Aorta (tissue), 5 donors: ENCODE measurements around the gene YEATS4. TPM values are rescaled to one million over a fixed set of nuclear protein-coding genes. Genes with fewer than 3 reads are reported as not detected.

Source experiments
- ATAC-seq: fragments of 200-7000 bp; cut with Tn5 transposase; one replicate; pipeline ENCODE4 v1.9.1; 2022; ENCODE audit warnings: moderate library complexity; ENCODE audit not compliant: low FRiP score
- DNase-seq, 2 donors: peaks; one replicate each; pipeline ENCODE4 v3.0.0-alpha.2; 2020
- H3K27ac ChIP-seq, 2 donors: one replicate each; pipeline ENCODE4 v1.5.1; 2013; ENCODE audit warnings: low read length in 2 of 2, mild to moderate bottlenecking in 2 of 2, moderate library complexity in 2 of 2, control low read depth in 1 of 2, inconsistent platforms in 1 of 2, low read depth in 1 of 2
- H3K27me3 ChIP-seq, 2 donors: one replicate each; pipeline ENCODE4 v1.6.1; 2013; ENCODE audit warnings: control low read depth in 1 of 2, low read length in 1 of 2, mild to moderate bottlenecking in 1 of 2, moderate library complexity in 1 of 2; ENCODE audit not compliant: insufficient read depth in 2 of 2, control insufficient read depth in 1 of 2
- H3K36me3 ChIP-seq, 2 donors: one replicate each; pipeline ENCODE4 v1.6.1; 2013; ENCODE audit warnings: control low read depth in 1 of 2, low read length in 1 of 2, mild to moderate bottlenecking in 1 of 2; ENCODE audit not compliant: insufficient read depth in 2 of 2, control insufficient read depth in 1 of 2
- H3K4me1 ChIP-seq, 2 donors: one replicate each; pipeline ENCODE4 v1.6.1; 2013; ENCODE audit warnings: low read length in 2 of 2, control low read depth in 1 of 2, mild to moderate bottlenecking in 1 of 2, moderate library complexity in 1 of 2; ENCODE audit not compliant: insufficient read depth in 2 of 2, control insufficient read depth in 1 of 2
- H3K4me3 ChIP-seq, 2 donors: one replicate each; pipeline ENCODE4 v1.5.1; 2013; ENCODE audit warnings: low read length in 2 of 2, control low read depth in 1 of 2, mild to moderate bottlenecking in 1 of 2
- H3K9me3 ChIP-seq: one replicate; pipeline ENCODE4 v1.6.1; 2013; ENCODE audit warnings: mild to moderate bottlenecking, low read length; ENCODE audit not compliant: control insufficient read depth
- WGBS, 2 donors: extraction: QIAGEN DNeasy Blood & Tissue Kit; methylation state at CpG; one replicate each; pipeline ENCODE4 v1.1.7; 2013; 5-methylcytosine and 5-hydroxymethylcytosine counted together
- intact Hi-C, 2 donors: fragments of 100-400 bp; cut with DNase I; formaldehyde crosslinking; loops; one replicate each; pipeline versions ENCODE4 v1.14.2 to v1.15.0; 2022
- polyA plus RNA-seq, 2 donors: library from polyadenylated mRNA; stranded (reverse); fragments of 200-250 nt; gene quantifications; one replicate each; pipeline ENCODE4 v1.2.3, GENCODE V29; 2013
- total RNA-seq, 2 donors: library from RNA; stranded (reverse); fragmentation: NEBNext Ultra II Directional; extraction: Animal tissue kit (Norgen Biotek cat#: 25700); gene quantifications; one replicate each; pipeline ENCODE4 v1.2.1, GENCODE V29; 2021
- donor health status: healthy with polysubstance abuse.
- donor health status: Bipolar disorder and iron deficiency.
- donor health status: DM: no; HTN: no; CAD: no.
- donor health status: DM: no; HTN: no; CAD: no.
- donor health status: DM: yes; HTN: yes; CAD: no.

Gene YEATS4
- total and polyA plus RNA-seq, 4 donors, result 8.5 to 12.5 (median 11.6) TPM

GRCh38 chr12:69329669-69330428 lies 29.7 kb upstream of the YEATS4 start:
- intact Hi-C loops, result no loop called here
- H3K36me3 ChIP-seq, result no peaks in the 10 kb centered on the region
- no peaks in the 10 kb centered on the region for H3K9me3 ChIP-seq
- no peaks in the 10 kb centered on the region for H3K27me3 ChIP-seq
- no peak for ATAC-seq
- 54 to 60% methylated on average over 8 of the region's 8 CpGs for WGBS, 2 donors
- no peak overlapping the region for H3K4me3 ChIP-seq
- no peaks in the 10 kb centered on the region for H3K4me1 ChIP-seq
- H3K27ac ChIP-seq, result no peak overlapping the region
- no peak for DNase-seq

GRCh38 chr12:69330475-69331473 lies 28.8 kb upstream of the YEATS4 start:
- Histone ChIP-seq H3K9me3 (no peaks in the 10 kb centered on the region), H3K27me3 (no peaks in the 10 kb centered on the region), H3K4me1 (no peaks in the 10 kb centered on the region), H3K36me3 (no peaks in the 10 kb centered on the region), H3K4me3 (peak overlapping the region; percentile 54 to 84), H3K27ac (no peak overlapping the region)
- DNase-seq, result peak in 1 of 2 donors; percentile 75
- WGBS, 2 donors, result 4 to 6% methylated on average over 18 of the region's 18 CpGs
- intact Hi-C loops, result no loop called here
- no peak for ATAC-seq

GRCh38 chr12:69331519-69331908 lies 28.0 kb upstream of the YEATS4 start:
- no peak overlapping the region for H3K27ac ChIP-seq
- intact Hi-C loops, result no loop called here
- WGBS, 2 donors, result 10 to 23% methylated on average over 7 of the region's 7 CpGs
- no peaks in the 10 kb centered on the region for H3K9me3 ChIP-seq
- DNase-seq (no peak), ATAC-seq (no peak)
- H3K4me3 ChIP-seq, result peak overlapping the region; percentile 54 to 84
- H3K27me3 ChIP-seq, result no peaks in the 10 kb centered on the region
- no peaks in the 10 kb centered on the region for H3K36me3 ChIP-seq
- H3K4me1 ChIP-seq, result no peaks in the 10 kb centered on the region

GRCh38 chr12:69331909-69332684 lies 27.4 kb upstream of the YEATS4 start:
- no peak for ATAC-seq
- no peak overlapping the region for H3K4me3 ChIP-seq
- no peaks in the 10 kb centered on the region for H3K9me3 ChIP-seq
- no peak overlapping the region for H3K27ac ChIP-seq
- no peaks in the 10 kb centered on the region for H3K27me3 ChIP-seq
- H3K4me1 ChIP-seq, result no peaks in the 10 kb centered on the region
- intact Hi-C loops, result no loop called here
- no peak for DNase-seq
- no peaks in the 10 kb centered on the region for H3K36me3 ChIP-seq
- WGBS, 2 donors, result 52 to 61% methylated on average over 20 of the region's 20 CpGs

GRCh38 chr12:69332815-69333358 lies 26.7 kb upstream of the YEATS4 start:
- Histone ChIP-seq H3K9me3 (no peaks in the 10 kb centered on the region), H3K4me3 (no peak overlapping the region), H3K27me3 (no peaks in the 10 kb centered on the region), H3K27ac (no peak overlapping the region), H3K36me3 (no peaks in the 10 kb centered on the region), H3K4me1 (no peaks in the 10 kb centered on the region)
- ATAC-seq (no peak), DNase-seq (no peak)
- intact Hi-C loops, result no loop called here
- WGBS, 2 donors, result 89 to 91% methylated on average over 6 of the region's 6 CpGs

- intact Hi-C loops, result no loop called here
- DNase-seq (no peak), ATAC-seq (no peak)
- Histone ChIP-seq H3K27ac (no peak overlapping the region), H3K27me3 (no peaks in the 10 kb centered on the region), H3K9me3 (no peaks in the 10 kb centered on the region), H3K4me3 (no peak overlapping the region), H3K4me1 (no peaks in the 10 kb centered on the region), H3K36me3 (no peaks in the 10 kb centered on the region)
These were observed 25.4 kb upstream of the YEATS4 start for GRCh38 chr12:69334158-69334557.

- H3K36me3 ChIP-seq, result no peaks in the 10 kb centered on the region
- intact Hi-C loops, result no loop called here
- DNase-seq (no peak), ATAC-seq (no peak)
- no peaks in the 10 kb centered on the region for H3K27me3 ChIP-seq
- no peak overlapping the region for H3K27ac ChIP-seq
- H3K4me1 ChIP-seq, result no peaks in the 10 kb centered on the region
- no peaks in the 10 kb centered on the region for H3K9me3 ChIP-seq
- 88 to 89% methylated on average over 2 of the region's 2 CpGs for WGBS, 2 donors
- H3K4me3 ChIP-seq, result no peak overlapping the region
These were observed 22.0 kb upstream of the YEATS4 start for GRCh38 chr12:69337311-69338090.
